Tibial nerve (tissue), 4 donors: ENCODE data around the gene PGBD1.
A peak's percentile ranks its signal among the peaks of the same experiment; 100 is the strongest.

Experiments used
- EP300 ChIP-seq, 2 donors: sonication (generic); formaldehyde crosslinking; IDR thresholded peaks; one replicate each; pipeline ENCODE4 v1.6.1; 2017; ENCODE audit warnings: antibody characterized with exemption in 2 of 2, mild to moderate bottlenecking in 1 of 2
- TF ChIP-seq, protein P1 (sequence below), 5 experiments: fragments of 200-600 bp in 3 of 5; fragments of 450-650 bp in 2 of 5; sonication (generic) in 3 of 5; IDR thresholded peaks; one replicate each; pipeline ENCODE4 v1.5.1; 2016 to 2019; ENCODE audit warnings: antibody characterized with exemption in 5 of 5, mild to moderate bottlenecking in 3 of 5, moderate library complexity in 2 of 5

DNA sequence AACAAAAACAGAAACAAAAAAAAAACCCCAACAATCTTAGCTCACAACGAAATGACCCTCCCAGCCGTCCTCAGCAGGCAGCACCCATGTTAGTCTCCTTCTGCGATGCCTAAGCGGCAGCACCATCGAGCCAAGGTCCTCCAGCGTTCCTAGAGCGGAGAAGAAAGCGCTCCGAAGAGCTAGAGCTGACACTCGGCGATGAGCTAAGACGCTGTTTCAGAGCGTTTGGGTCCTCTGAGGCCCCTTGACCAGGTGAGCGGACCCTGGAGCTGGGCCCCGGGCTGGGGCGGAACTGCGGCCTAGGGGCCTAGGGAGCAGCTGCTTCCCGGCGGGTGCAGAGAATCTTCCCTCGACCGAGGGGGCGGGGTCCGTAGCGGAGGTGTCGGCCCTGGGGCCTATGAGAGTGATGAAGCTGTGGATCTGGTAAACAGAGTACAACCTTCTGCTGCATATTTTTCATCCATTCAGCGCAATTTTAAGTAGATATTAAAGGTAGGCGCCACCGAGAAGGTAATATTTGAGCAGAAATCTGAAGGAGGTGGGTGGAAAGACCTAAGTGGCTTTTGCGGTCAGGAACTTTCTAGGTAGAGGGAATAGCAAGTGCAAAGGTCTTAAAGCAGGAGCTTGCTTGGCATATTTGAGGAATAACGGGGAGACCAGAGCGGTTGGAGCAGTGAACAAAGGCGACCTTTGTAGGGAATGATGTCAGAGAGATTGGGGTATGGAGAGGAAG is 14.2 kb upstream of the PGBD1 start, which contains the start of gene ZSCAN26:
- TF ChIP-seq, protein P1, sequence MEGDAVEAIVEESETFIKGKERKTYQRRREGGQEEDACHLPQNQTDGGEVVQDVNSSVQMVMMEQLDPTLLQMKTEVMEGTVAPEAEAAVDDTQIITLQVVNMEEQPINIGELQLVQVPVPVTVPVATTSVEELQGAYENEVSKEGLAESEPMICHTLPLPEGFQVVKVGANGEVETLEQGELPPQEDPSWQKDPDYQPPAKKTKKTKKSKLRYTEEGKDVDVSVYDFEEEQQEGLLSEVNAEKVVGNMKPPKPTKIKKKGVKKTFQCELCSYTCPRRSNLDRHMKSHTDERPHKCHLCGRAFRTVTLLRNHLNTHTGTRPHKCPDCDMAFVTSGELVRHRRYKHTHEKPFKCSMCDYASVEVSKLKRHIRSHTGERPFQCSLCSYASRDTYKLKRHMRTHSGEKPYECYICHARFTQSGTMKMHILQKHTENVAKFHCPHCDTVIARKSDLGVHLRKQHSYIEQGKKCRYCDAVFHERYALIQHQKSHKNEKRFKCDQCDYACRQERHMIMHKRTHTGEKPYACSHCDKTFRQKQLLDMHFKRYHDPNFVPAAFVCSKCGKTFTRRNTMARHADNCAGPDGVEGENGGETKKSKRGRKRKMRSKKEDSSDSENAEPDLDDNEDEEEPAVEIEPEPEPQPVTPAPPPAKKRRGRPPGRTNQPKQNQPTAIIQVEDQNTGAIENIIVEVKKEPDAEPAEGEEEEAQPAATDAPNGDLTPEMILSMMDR (IDR thresholded peaks at IDR 0.05) = no peak
- TF ChIP-seq EP300 (IDR thresholded peaks at IDR 0.05) = peak; percentile 37 to 88
